K562 (cell line): ENCODE measurements around the gene SNRPF. TPM values are rescaled to one million over a fixed set of nuclear protein-coding genes. Genes with fewer than 3 reads are reported as not detected.

Source experiments
- ATAC-seq: fragments of 200-7000 bp; cut with Tn5 transposase; 3 replicates; pipeline ENCODE4 v1.9.1; 2020; ENCODE audit warnings: moderate library complexity
- BruUV-seq: library from RNA; stranded (reverse); fragments of 400-500 nt; replicated peaks from 2 replicates; lab custom pipeline; 2021; lab: Mats Ljungman, UMichigan
- CTCF ChIA-PET: fragments of 300-600 bp; formaldehyde crosslinking; extraction: SDS; loops from one replicate; lab custom pipeline; 2021; ENCODE audit warnings: low intra/inter-chr PET ratio; lab: Yijun Ruan, JAX
- POLR2A ChIA-PET: fragments of 300-600, 350-650 bp; sonication (Branson Sonifier 250); formaldehyde crosslinking; extraction: SDS; loops from one replicate; lab custom pipeline; 2021; ENCODE audit warnings: antibody characterized with exemption, inconsistent platforms; lab: Yijun Ruan, JAX
- DNase-seq, 4 experiments: peaks; one replicate each; pipeline versions ENCODE4 v3.0.0 to v3.0.0-alpha.2; 2011 to 2018; ENCODE audit warnings: low spot score in 3 of 4, mixed read lengths in 3 of 4; ENCODE audit errors: extremely low read depth in 1 of 4
- FAIRE-seq: peaks from 2 replicates; lab custom pipeline; 2011; peaks lifted over from hg19 to GRCh38; lab: Jason Lieb, UNC
- H2AFZ ChIP-seq: 2 replicates; pipeline ENCODE4 v1.6.0; 2011; ENCODE audit warnings: low read depth, low read length, control low read depth, inconsistent platforms
- H3K27ac ChIP-seq: fragments of 200-600 bp; 3 replicates; pipeline ENCODE4 v1.8.0; 2011; ENCODE audit warnings: low read depth, mild to moderate bottlenecking, control low read depth, inconsistent platforms, low read length, moderate library complexity, mixed read lengths; ENCODE audit errors: extremely low read depth
- H3K27me3 ChIP-seq, 2 experiments: fragments of 300-600 bp in 1 of 2; 2 replicates in 1 of 2; 3 replicates in 1 of 2; pipeline versions ENCODE4 v1.6.0 to v1.8.0; 2011; ENCODE audit warnings: inconsistent platforms in 2 of 2, low read length in 2 of 2, mild to moderate bottlenecking in 1 of 2, mixed read lengths in 1 of 2, moderate library complexity in 1 of 2; ENCODE audit not compliant: control insufficient read depth in 2 of 2, insufficient read depth in 2 of 2
- H3K36me3 ChIP-seq: fragments of 300-600 bp; 3 replicates; pipeline ENCODE4 v1.8.0; 2011; ENCODE audit warnings: mild to moderate bottlenecking, low read length, inconsistent platforms; ENCODE audit not compliant: control insufficient read depth, insufficient read depth
- H3K4me1 ChIP-seq, 2 experiments: fragments of 200-600 bp in 1 of 2; replicated peaks in 1 of 2; 2 replicates in 1 of 2; 3 replicates in 1 of 2; pipeline versions ENCODE4 v1.5.1 to v1.8.0; 2011; ENCODE audit warnings: inconsistent platforms in 2 of 2, low read length in 2 of 2, mild to moderate bottlenecking in 1 of 2, mixed read lengths in 1 of 2, moderate library complexity in 1 of 2; ENCODE audit not compliant: control insufficient read depth in 2 of 2, insufficient read depth in 2 of 2
- H3K4me2 ChIP-seq: 2 replicates; pipeline ENCODE4 v1.6.1; 2011; ENCODE audit warnings: low read length, control low read depth, inconsistent platforms, mixed read lengths; ENCODE audit not compliant: insufficient read depth
- H3K4me3 ChIP-seq: fragments of 200-600 bp; sonication (generic), shearing (Covaris generic); 2 replicates; pipeline ENCODE4 v1.5.1; 2016; ENCODE audit warnings: control low read depth, inconsistent platforms
- H3K79me2 ChIP-seq: fragments of 200-600 bp; 3 replicates; pipeline ENCODE4 v1.8.0; 2011; ENCODE audit warnings: low read length, inconsistent platforms; ENCODE audit not compliant: control insufficient read depth, insufficient read depth
- H3K9ac ChIP-seq, 2 experiments: 2 replicates each; pipeline versions ENCODE4 v1.6.0 to v1.6.1; 2011; ENCODE audit warnings: low read depth in 2 of 2, low read length in 2 of 2, control low read depth in 1 of 2, inconsistent platforms in 1 of 2, mild to moderate bottlenecking in 1 of 2, mixed read lengths in 1 of 2; ENCODE audit not compliant: insufficient read depth in 1 of 2
- H3K9me1 ChIP-seq: one replicate; pipeline ENCODE4 v1.6.0; 2011; ENCODE audit warnings: inconsistent platforms, mild to moderate bottlenecking, low read length, moderate library complexity; ENCODE audit not compliant: control insufficient read depth, insufficient read depth
- H3K9me3 ChIP-seq: replicated peaks from 2 replicates; pipeline ENCODE4 v1.5.1; 2011; ENCODE audit warnings: low read depth, low read length, inconsistent platforms; ENCODE audit not compliant: control insufficient read depth, insufficient read depth
- H4K20me1 ChIP-seq: replicated peaks from 2 replicates; pipeline ENCODE4 v1.6.1; 2011; ENCODE audit warnings: low read length, inconsistent platforms, mixed read lengths; ENCODE audit not compliant: control insufficient read depth, insufficient read depth
- BRF1 ChIP-seq: IDR thresholded peaks from 3 replicates; pipeline ENCODE4 v1.6.1; 2011; ENCODE audit warnings: borderline replicate concordance, mild to moderate bottlenecking; ENCODE audit not compliant: insufficient read length; ENCODE audit errors: extremely low read depth
- CTBP1 ChIP-seq: fragments of 450-650 bp; IDR thresholded peaks from 2 replicates; pipeline ENCODE4 v1.6.1; 2016; ENCODE audit warnings: borderline replicate concordance
- FOS ChIP-seq: IDR thresholded peaks from 3 replicates; pipeline ENCODE4 v1.6.1; 2011; ENCODE audit not compliant: insufficient read length; ENCODE audit errors: extremely low read depth
- GTF2A2 ChIP-seq: IDR thresholded peaks from 2 replicates; pipeline ENCODE4 v1.6.1; 2016; ENCODE audit warnings: mild to moderate bottlenecking, missing genetic modification characterization, missing compliant biosample characterization
- IRF2 ChIP-seq: sonication (generic); formaldehyde crosslinking; IDR thresholded peaks from 2 replicates; pipeline ENCODE4 v1.8.1; 2022; ENCODE audit warnings: mild to moderate bottlenecking, missing genetic modification reagents
- KAT8 ChIP-seq: fragments of 450-650 bp; IDR thresholded peaks from 2 replicates; pipeline ENCODE4 v1.6.1; 2016; ENCODE audit warnings: low read depth, mild to moderate bottlenecking
- LCOR ChIP-seq: sonication (generic); formaldehyde crosslinking; IDR thresholded peaks from 2 replicates; pipeline ENCODE4 v1.8.0; 2022; ENCODE audit warnings: mild to moderate bottlenecking, missing genetic modification reagents
- NFE2 ChIP-seq: IDR thresholded peaks from 2 replicates; pipeline ENCODE4 v1.6.1; 2014; ENCODE audit warnings: antibody characterized with exemption, low read depth
- PHB2 ChIP-seq: fragments of 450-650 bp; IDR thresholded peaks from 2 replicates; pipeline ENCODE4 v1.6.1; 2017; ENCODE audit warnings: low read depth
- POLR2B ChIP-seq: fragments of 450-650 bp; IDR thresholded peaks from 2 replicates; pipeline ENCODE4 v1.6.1; 2018; ENCODE audit warnings: low read depth; ENCODE audit not compliant: partially characterized antibody
- SMARCC2 ChIP-seq: fragments of 450-650 bp; IDR thresholded peaks from 2 replicates; pipeline ENCODE4 v1.6.1; 2017; ENCODE audit warnings: antibody characterized with exemption, moderate library complexity, mild to moderate bottlenecking, low read depth
- SNIP1 ChIP-seq: fragments of 450-650 bp; IDR thresholded peaks from 2 replicates; pipeline ENCODE4 v1.7.1; 2017; ENCODE audit warnings: low read depth, mild to moderate bottlenecking
- U2AF2 ChIP-seq: fragments of 200-400 bp; formaldehyde crosslinking; optimal IDR thresholded peaks from 2 replicates; pipeline ENCODE3; 2017; ENCODE audit warnings: low read depth, mild to moderate bottlenecking, low read length
- ZNF12 ChIP-seq: sonication (generic); formaldehyde crosslinking; IDR thresholded peaks from 2 replicates; pipeline ENCODE4 v1.4.0; 2020; ENCODE audit warnings: mild to moderate bottlenecking, missing genetic modification reagents
- ZNF217 ChIP-seq: sonication (generic); formaldehyde crosslinking; IDR thresholded peaks from 2 replicates; pipeline ENCODE4 v1.8.0; 2022; ENCODE audit warnings: mild to moderate bottlenecking, missing genetic modification reagents
- ZNF764 ChIP-seq: fragments of 250-450 bp; sonication (Bioruptor Pico); IDR thresholded peaks from 2 replicates; pipeline ENCODE4 v1.4.0; 2020; ENCODE audit warnings: low read depth, mild to moderate bottlenecking, moderate library complexity
- whole genome bisulfite sequencing: fragments of 100-300 bp; shearing (Covaris generic); methylation state at CpG from one replicate; pipeline ENCODE4 v1.1.6; 2016; ENCODE audit warnings: low coverage, mixed read lengths; ENCODE audit not compliant: insufficient coverage; ENCODE audit errors: missing lambda C conversion rate; 5-methylcytosine and 5-hydroxymethylcytosine counted together
- in situ Hi-C: fragments of 300-500 bp; cut with MboI; formaldehyde crosslinking; loops from 4 replicates; pipeline ENCODE4 v1.15.0; 2018; ENCODE audit warnings: inconsistent platforms, mixed read lengths
- intact Hi-C: fragments of 100-400 bp; cut with micrococcal nuclease; formaldehyde crosslinking; loops from 2 replicates; pipeline ENCODE4 v1.14.2; 2022
- polyA plus RNA-seq, 8 experiments: library from polyadenylated mRNA; depleted of rRNA in 4 of 8; stranded (reverse) in 5 of 8; unstranded in 3 of 8; fragments of >200 nt; fragmentation: Nextera tagmentation in 2 of 8; fragmentation: Illumina TruSeq in 1 of 8; extraction: Ambion mirVana in 2 of 8; extraction: Trizol in 1 of 8; gene quantifications; 2 replicates each; pipeline versions ENCODE4 v1.2.1 to v1.2.3, GENCODE V29; 2011 to 2014; ENCODE audit warnings: inconsistent platforms in 1 of 8, missing spikeins in 1 of 8
- total RNA-seq, 7 experiments: library from RNA; depleted of rRNA in 6 of 7; stranded (reverse); fragments of >200 nt in 6 of 7; fragmentation: Illumina TruSeq in 2 of 7; extraction: Trizol in 2 of 7; gene quantifications; 2 replicates each; pipeline versions ENCODE4 v1.2.1 to v1.2.3, GENCODE V29; 2011 to 2021; ENCODE audit warnings: low replicate concordance in 1 of 7
- TF ChIP-seq, protein P1 (sequence below): fragments of 450-650 bp; IDR thresholded peaks from 2 replicates; pipeline ENCODE4 v1.6.1; 2016

Gene SNRPF
- total and polyA plus RNA-seq, 9 of the 15 experiments (the other 6 are each of a cell fraction or from before 2014, with no cell fraction given): 37.9 to 205 (median 93.6) TPM

DNA sequence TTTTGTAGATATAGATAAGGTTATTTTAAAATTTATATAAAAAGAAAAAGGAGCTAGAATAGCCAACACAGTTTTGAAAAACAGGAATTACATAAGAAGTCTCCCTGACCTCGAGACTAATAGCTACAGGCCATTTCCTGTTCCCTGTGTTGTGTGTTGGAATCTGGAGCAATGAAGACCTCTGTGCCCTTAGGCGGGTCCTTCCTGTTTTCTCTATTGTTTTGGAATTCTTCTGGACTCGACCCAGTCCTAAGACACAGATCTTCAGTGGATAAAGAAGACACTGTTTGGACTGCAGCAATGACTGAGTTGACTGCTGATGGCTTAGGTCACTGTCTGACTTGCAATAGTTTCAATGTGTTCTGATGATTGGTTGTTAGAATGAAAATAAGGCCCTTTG, 26.2 kb downstream of the SNRPF start:
- FAIRE-seq (no peak), ATAC-seq (no peak), DNase-seq (no peak)
- Histone ChIP-seq H3K27me3 (peaks cover 0 to 13% of the 10 kb centered on the region in 2 experiments; a peak in 3 of 5 replicates), H4K20me1 (no peaks in the 10 kb centered on the region), H3K27ac (no peak overlapping the region), H3K9me1 (no peaks in the 10 kb centered on the region), H2AFZ (no peak overlapping the region), H3K4me1 (no peaks in the 10 kb centered on the region), H3K9ac (no peak overlapping the region), H3K4me2 (no peak overlapping the region), H3K79me2 (no peaks in the 10 kb centered on the region), H3K4me3 (no peak overlapping the region), H3K9me3 (no peaks in the 10 kb centered on the region), H3K36me3 (no peaks in the 10 kb centered on the region)
- in situ Hi-C loops: no loop called here
- intact Hi-C loops: no loop called here
- TF ChIP-seq, protein P1, sequence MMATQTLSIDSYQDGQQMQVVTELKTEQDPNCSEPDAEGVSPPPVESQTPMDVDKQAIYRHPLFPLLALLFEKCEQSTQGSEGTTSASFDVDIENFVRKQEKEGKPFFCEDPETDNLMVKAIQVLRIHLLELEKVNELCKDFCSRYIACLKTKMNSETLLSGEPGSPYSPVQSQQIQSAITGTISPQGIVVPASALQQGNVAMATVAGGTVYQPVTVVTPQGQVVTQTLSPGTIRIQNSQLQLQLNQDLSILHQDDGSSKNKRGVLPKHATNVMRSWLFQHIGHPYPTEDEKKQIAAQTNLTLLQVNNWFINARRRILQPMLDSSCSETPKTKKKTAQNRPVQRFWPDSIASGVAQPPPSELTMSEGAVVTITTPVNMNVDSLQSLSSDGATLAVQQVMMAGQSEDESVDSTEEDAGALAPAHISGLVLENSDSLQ: no peak
- no peak for TF ChIP-seq ZNF12
- no peak for TF ChIP-seq U2AF2
- no peak for TF ChIP-seq CTBP1
- no peak for TF ChIP-seq GTF2A2 (tag)
- no peak for TF ChIP-seq NFE2
- no peak for TF ChIP-seq ZNF764
- no peak for TF ChIP-seq KAT8
- no peak for TF ChIP-seq SMARCC2
- no peak for TF ChIP-seq PHB2
- no peak for TF ChIP-seq BRF1
- TF ChIP-seq FOS: no peak
- no peak for TF ChIP-seq POLR2B
- no peak for TF ChIP-seq SNIP1
- no peak for TF ChIP-seq ZNF217 (CRISPR knock-in tag)
- TF ChIP-seq LCOR (CRISPR knock-in tag): no peak
- TF ChIP-seq IRF2 (CRISPR knock-in tag): no peak
- ChIA-PET CTCF (no interaction called here), POLR2A (no interaction called here)
- 0% methylated on average over 3 of the region's 3 CpGs for WGBS
- no TSS peak for BruUV-seq
